ENCODE data around the gene FBXO41. TPM values are rescaled to one million over a fixed set of nuclear protein-coding genes. Genes with fewer than 3 reads are reported as not detected.

The FBXO41 gene
- total and polyA plus RNA-seq, 3 experiments from 2014 or later, result 2.4 to 25.6 (median 25.3) TPM

GRCh38 chr2:73225513-73226360, 58.5 kb downstream of the FBXO41 start:
- Mint-ChIP-seq H3K27ac (peak overlapping the region in 2 of 8 donors; percentile 35 to 54), H3K4me1 (no peaks in the 10 kb centered on the region), H3K36me3 (peaks cover 5 to 67% (median 10%) of the 10 kb centered on the region in 3 donors), H3K27me3 (no peaks in the 10 kb centered on the region), H3K9me3 (no peaks in the 10 kb centered on the region), H3K4me3 (no peak overlapping the region)
- ChIA-PET POLR2A (no interaction called here), CTCF (interaction anchor here (5.5 kb wide), 1 partner anchor 14 kb away, joined by 26 read pairs; no protein-coding TSS in a partner anchor)
- Histone ChIP-seq H3K4me3 (ENCODE audit: low read length) (no peak overlapping the region), H3K4me1 (ENCODE audit: insufficient read depth, low read length) (no peaks in the 10 kb centered on the region), H3K27me3 (ENCODE audit: insufficient read depth, low read length, poor library complexity, severe bottlenecking) (no peaks in the 10 kb centered on the region), H3K36me3 (ENCODE audit: insufficient read depth, low read length) (peaks cover 18% of the 10 kb centered on the region), H3K27ac (ENCODE audit: low read depth, low read length) (no peak overlapping the region), H3K9me3 (ENCODE audit: low read length) (no peaks in the 10 kb centered on the region)
- DNase-seq, result no peak

GRCh38 chr2:73223821-73224220, 60.5 kb downstream of the FBXO41 start:
- POLR2A ChIA-PET, result no interaction called here
- H3K9me3 Mint-ChIP-seq, result no peaks in the 10 kb centered on the region

GRCh38 chr2:73218298-73218697, 66.0 kb downstream of the FBXO41 start:
- H3K9me3 Mint-ChIP-seq, result no peaks in the 10 kb centered on the region
- POLR2A ChIA-PET, result no interaction called here
- H3K27ac Mint-ChIP-seq, result no peak overlapping the region
- no peak overlapping the region for H3K27ac ChIP-seq (ENCODE audit: low read depth, low read length)
- no peak overlapping the region for H3K4me3 ChIP-seq (ENCODE audit: low read length)
- no peaks in the 10 kb centered on the region for H3K27me3 Mint-ChIP-seq
- CTCF ChIA-PET, result interaction anchor here (1.5 kb wide), 1 partner anchor 10 kb away, joined by 4 read pairs; no protein-coding TSS in a partner anchor
- H3K36me3 Mint-ChIP-seq, result peaks cover 5 to 49% (median 10%) of the 10 kb centered on the region in 3 donors
- H3K4me3 Mint-ChIP-seq, result no peak overlapping the region
- H3K4me1 Mint-ChIP-seq, result peaks cover 23 to 27% (median 27%) of the 10 kb centered on the region in 3 donors
- H3K36me3 ChIP-seq (ENCODE audit: insufficient read depth, low read length), result peaks cover 21% of the 10 kb centered on the region
- no peaks in the 10 kb centered on the region for H3K27me3 ChIP-seq (ENCODE audit: insufficient read depth, low read length, poor library complexity, severe bottlenecking)
- peaks cover 14% of the 10 kb centered on the region for H3K4me1 ChIP-seq (ENCODE audit: insufficient read depth, low read length)
- DNase-seq, result no peak
- H3K9me3 ChIP-seq (ENCODE audit: low read length), result no peaks in the 10 kb centered on the region

More at GRCh38 chr2:73223821-73224220, 60.5 kb downstream of the FBXO41 start:
- Mint-ChIP-seq H3K4me1 (no peaks in the 10 kb centered on the region), H3K27me3 (no peaks in the 10 kb centered on the region), H3K36me3 (peaks cover 5 to 75% (median 10%) of the 10 kb centered on the region in 3 donors), H3K27ac (peak overlapping the region in 1 of 8 donors; percentile 32), H3K4me3 (no peak overlapping the region)
- CTCF ChIA-PET, result interaction anchor here (1.0 to 5.5 kb wide), 2 partner anchors 10 to 12 kb away, joined by 3 to 26 read pairs; partner anchors contain the start of gene PRADC1
- DNase-seq, result no peak
- H3K36me3 ChIP-seq (ENCODE audit: insufficient read depth, low read length), result peaks cover 18% of the 10 kb centered on the region
- no peaks in the 10 kb centered on the region for H3K27me3 ChIP-seq (ENCODE audit: insufficient read depth, low read length, poor library complexity, severe bottlenecking)
- H3K4me3 ChIP-seq (ENCODE audit: low read length), result no peak overlapping the region
- no peaks in the 10 kb centered on the region for H3K9me3 ChIP-seq (ENCODE audit: low read length)
- no peak overlapping the region for H3K27ac ChIP-seq (ENCODE audit: low read depth, low read length)
- H3K4me1 ChIP-seq (ENCODE audit: insufficient read depth, low read length), result no peaks in the 10 kb centered on the region

GRCh38 chr2:73217826-73218225, 66.5 kb downstream of the FBXO41 start:
- Histone ChIP-seq H3K9me3 (ENCODE audit: low read length) (no peaks in the 10 kb centered on the region), H3K27ac (ENCODE audit: low read depth, low read length) (no peak overlapping the region), H3K4me3 (ENCODE audit: low read length) (no peak overlapping the region), H3K4me1 (ENCODE audit: insufficient read depth, low read length) (peaks cover 19% of the 10 kb centered on the region), H3K36me3 (ENCODE audit: insufficient read depth, low read length) (peaks cover 19% of the 10 kb centered on the region), H3K27me3 (ENCODE audit: insufficient read depth, low read length, poor library complexity, severe bottlenecking) (no peaks in the 10 kb centered on the region)
- H3K9me3 Mint-ChIP-seq, result no peaks in the 10 kb centered on the region
- H3K36me3 Mint-ChIP-seq, result peaks cover 5 to 45% (median 10%) of the 10 kb centered on the region in 3 donors
- H3K4me3 Mint-ChIP-seq, result peak overlapping the region in 1 of 7 donors; percentile 83
- DNase-seq, result no peak
- no peaks in the 10 kb centered on the region for H3K27me3 Mint-ChIP-seq
- peak overlapping the region in 2 of 8 donors; percentile 51 to 89 for H3K27ac Mint-ChIP-seq
- peaks cover 26 to 31% (median 29%) of the 10 kb centered on the region in 3 donors for H3K4me1 Mint-ChIP-seq
- CTCF ChIA-PET, result interaction anchor here (1.5 kb wide), 1 partner anchor 11 kb away, joined by 4 read pairs; no protein-coding TSS in a partner anchor
- POLR2A ChIA-PET, result interaction anchor here (1.4 kb wide), 1 partner anchor 15 kb away, joined by 3 read pairs; the partner anchor contains the start of gene PRADC1

- POLR2A ChIA-PET, result interaction anchor here (1.4 kb wide), 1 partner anchor 16 kb away, joined by 3 read pairs; the partner anchor contains the start of gene PRADC1
- no peak for DNase-seq
- peaks cover 15% of the 10 kb centered on the region for H3K36me3 ChIP-seq (ENCODE audit: insufficient read depth, low read length)
These were observed 67.1 kb downstream of the FBXO41 start for GRCh38 chr2:73217160-73217559.

GRCh38 chr2:73215254-73215653, 69.0 kb downstream of the FBXO41 start:
- no peaks in the 10 kb centered on the region for H3K27me3 Mint-ChIP-seq
- H3K36me3 ChIP-seq (ENCODE audit: insufficient read depth, low read length), result peaks cover 3% of the 10 kb centered on the region
- H3K4me3 Mint-ChIP-seq, result peak overlapping the region; percentile 85 to 96 (median 94)
- ChIA-PET POLR2A (interaction anchor here (0.8 to 2.1 kb wide), 2 partner anchors 18 to 70 kb away, joined by 3 to 10 read pairs; partner anchors contain the start of genes CCT7 and PRADC1), CTCF (interaction anchor here (0.9 to 1.3 kb wide), 2 partner anchors 38 to 75 kb away, joined by 3 read pairs; no protein-coding TSS in a partner anchor)
- peak overlapping the region; percentile 37 to 97 (median 94) for H3K27ac Mint-ChIP-seq
- H3K27ac ChIP-seq (ENCODE audit: low read depth, low read length), result no peak overlapping the region
- H3K4me3 ChIP-seq (ENCODE audit: low read length), result no peak overlapping the region
- peaks cover 28 to 38% (median 29%) of the 10 kb centered on the region in 3 donors for H3K4me1 Mint-ChIP-seq
- peaks cover 0 to 19% (median 0%) of the 10 kb centered on the region in 3 donors for H3K36me3 Mint-ChIP-seq
- H3K4me1 ChIP-seq (ENCODE audit: insufficient read depth, low read length), result peaks cover 28% of the 10 kb centered on the region
- H3K27me3 ChIP-seq (ENCODE audit: insufficient read depth, low read length, poor library complexity, severe bottlenecking), result no peaks in the 10 kb centered on the region
- H3K9me3 ChIP-seq (ENCODE audit: low read length), result no peaks in the 10 kb centered on the region
- DNase-seq, result no peak
- no peaks in the 10 kb centered on the region for H3K9me3 Mint-ChIP-seq

More at GRCh38 chr2:73217160-73217559, 67.1 kb downstream of the FBXO41 start:
- Mint-ChIP-seq H3K4me1 (peaks cover 28 to 38% (median 29%) of the 10 kb centered on the region in 3 donors), H3K27me3 (no peaks in the 10 kb centered on the region), H3K4me3 (peak overlapping the region in 2 of 7 donors; percentile 12 to 18), H3K36me3 (peaks cover 4 to 38% (median 9%) of the 10 kb centered on the region in 3 donors), H3K9me3 (no peaks in the 10 kb centered on the region), H3K27ac (peak overlapping the region in 1 of 8 donors; percentile 51)
- Histone ChIP-seq H3K4me1 (ENCODE audit: insufficient read depth, low read length) (peaks cover 26% of the 10 kb centered on the region), H3K4me3 (ENCODE audit: low read length) (no peak overlapping the region), H3K27me3 (ENCODE audit: insufficient read depth, low read length, poor library complexity, severe bottlenecking) (no peaks in the 10 kb centered on the region), H3K27ac (ENCODE audit: low read depth, low read length) (no peak overlapping the region), H3K9me3 (ENCODE audit: low read length) (no peaks in the 10 kb centered on the region)
- CTCF ChIA-PET, result interaction anchor here (1.5 kb wide), 1 partner anchor 12 kb away, joined by 4 read pairs; no protein-coding TSS in a partner anchor

- Histone ChIP-seq H3K27ac (ENCODE audit: low read depth, low read length) (peak within 1 kb of the TSS; percentile 61), H3K9me3 (ENCODE audit: low read length) (no peaks in the 10 kb centered on the region), H3K4me1 (ENCODE audit: insufficient read depth, low read length) (peaks cover 28% of the 10 kb centered on the region), H3K36me3 (ENCODE audit: insufficient read depth, low read length) (peaks cover 3% of the 10 kb centered on the region), H3K4me3 (ENCODE audit: low read length) (peak within 1 kb of the TSS; percentile 80), H3K27me3 (ENCODE audit: insufficient read depth, low read length, poor library complexity, severe bottlenecking) (no peaks in the 10 kb centered on the region)
- Mint-ChIP-seq H3K4me1 (peaks cover 28 to 38% (median 29%) of the 10 kb centered on the region in 3 donors), H3K9me3 (no peaks in the 10 kb centered on the region), H3K4me3 (peak within 1 kb of the TSS; percentile 85 to 96 (median 94)), H3K27ac (peak within 1 kb of the TSS; percentile 85 to 97 (median 96)), H3K36me3 (peaks cover 0 to 12% (median 0%) of the 10 kb centered on the region in 3 donors), H3K27me3 (peaks cover under 1 to 2% of the 10 kb centered on the region in 2 donors)
- peak; percentile 86 to 93 (median 89) for DNase-seq
- ChIA-PET CTCF (interaction anchor here (0.9 to 5.1 kb wide), 6 partner anchors 14 to 322 kb away, joined by 3 to 52 read pairs (median 6); no protein-coding TSS in a partner anchor), POLR2A (interaction anchor here (0.8 to 2.1 kb wide), 3 partner anchors 19 to 70 kb away, joined by 3 to 12 read pairs (median 10); partner anchors contain the start of genes CCT7 and PRADC1)
These were observed 69.9 kb downstream of the FBXO41 start, which contains the start of gene SMYD5 for GRCh38 chr2:73214120-73215035. Gene SMYD5, plus strand, starts transcription at chr2:73214245. Its CDS starts 22 bp downstream, at chr2:73214267.
